NOMO-1 (cell line): Measurements from ENCODE around the gene CMIP.

Source experiments
- DNase-seq, 2 experiments: peaks; one replicate each; lab custom pipeline; 2025; ENCODE audit not compliant: unreplicated experiment in 2 of 2; lab: John Stamatoyannopoulos, UW

CMIP gene

DNA sequence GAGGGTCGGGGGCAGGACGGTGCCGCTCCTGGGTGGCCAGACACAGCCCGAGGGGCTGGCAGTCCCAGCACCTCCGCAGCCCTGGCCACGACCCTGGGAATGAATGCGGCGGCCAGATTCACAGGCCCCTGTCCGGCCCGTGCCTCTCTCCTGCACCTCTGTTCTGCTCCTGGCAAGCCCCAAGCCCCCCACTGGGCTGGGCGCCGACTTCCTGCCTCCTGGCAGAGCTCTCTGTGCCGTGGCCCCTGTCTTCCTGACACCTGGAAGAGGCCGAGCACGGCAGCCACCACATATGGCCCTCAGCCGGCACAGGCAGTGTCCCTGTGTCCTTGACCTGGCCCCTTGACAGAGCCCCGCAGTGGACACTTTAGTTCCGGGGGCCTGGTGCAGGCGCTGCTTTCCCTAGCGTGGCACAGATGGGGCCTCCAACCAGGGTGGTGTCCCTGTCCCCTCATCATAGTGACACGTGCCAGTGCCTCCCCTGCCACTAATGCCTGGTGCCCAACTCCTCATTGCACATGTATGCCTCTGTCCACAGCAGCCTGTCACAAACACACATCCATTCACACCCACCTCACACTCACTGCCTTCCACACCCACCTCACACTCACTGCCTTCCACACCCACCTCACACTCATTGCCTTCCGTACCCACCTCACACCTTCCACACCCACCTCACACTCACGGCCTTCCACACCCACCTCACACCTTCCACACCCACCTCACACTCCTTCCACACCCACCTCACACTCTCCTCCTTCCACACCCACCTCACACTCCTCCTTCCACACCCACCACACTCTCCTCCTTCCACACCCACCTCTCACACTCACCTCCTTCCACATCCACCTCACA is 223.9 kb downstream of the CMIP start:
- no peak for DNase-seq

DNA sequence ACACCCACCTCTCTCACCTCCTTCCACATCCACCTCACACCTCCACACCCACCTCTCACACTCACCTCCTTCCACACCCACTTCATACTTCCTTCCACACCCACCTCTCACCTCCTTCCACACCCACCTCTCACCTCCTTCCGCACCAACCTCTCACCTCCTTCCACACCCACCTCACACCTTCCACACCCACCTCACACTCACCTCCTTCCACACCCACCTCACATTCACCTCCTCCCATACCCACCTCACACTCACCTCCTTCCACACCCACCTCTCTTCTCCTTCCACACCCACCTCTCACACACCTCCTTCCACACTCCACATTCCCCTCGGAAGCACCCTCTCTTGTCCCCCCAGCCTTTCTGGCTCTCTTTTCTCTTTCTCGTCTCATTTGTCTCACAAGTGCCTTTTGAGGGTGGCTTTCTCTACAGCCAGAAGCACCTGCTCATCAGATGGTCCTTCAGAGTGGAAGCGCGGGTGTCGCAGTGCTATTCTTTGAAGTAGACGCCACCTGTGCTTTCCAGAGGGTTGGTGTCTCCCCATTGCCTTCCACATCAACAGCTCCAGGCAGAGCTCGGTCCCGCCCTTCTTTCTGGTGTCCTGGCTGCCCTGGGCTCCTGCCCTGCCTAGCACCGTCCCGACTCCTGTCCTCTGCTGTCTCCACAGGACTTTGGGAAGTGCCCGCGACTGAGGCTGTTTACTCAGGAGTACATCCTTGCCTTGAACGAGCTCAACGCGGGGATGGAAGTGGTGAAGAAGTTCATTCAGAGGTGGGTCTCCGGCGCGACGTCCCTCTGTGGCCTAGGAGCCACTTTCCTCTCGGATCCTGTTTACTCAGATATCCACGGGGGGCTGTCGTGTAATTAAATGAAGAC is 225.1 kb downstream of the CMIP start:
- no peak for DNase-seq

DNA sequence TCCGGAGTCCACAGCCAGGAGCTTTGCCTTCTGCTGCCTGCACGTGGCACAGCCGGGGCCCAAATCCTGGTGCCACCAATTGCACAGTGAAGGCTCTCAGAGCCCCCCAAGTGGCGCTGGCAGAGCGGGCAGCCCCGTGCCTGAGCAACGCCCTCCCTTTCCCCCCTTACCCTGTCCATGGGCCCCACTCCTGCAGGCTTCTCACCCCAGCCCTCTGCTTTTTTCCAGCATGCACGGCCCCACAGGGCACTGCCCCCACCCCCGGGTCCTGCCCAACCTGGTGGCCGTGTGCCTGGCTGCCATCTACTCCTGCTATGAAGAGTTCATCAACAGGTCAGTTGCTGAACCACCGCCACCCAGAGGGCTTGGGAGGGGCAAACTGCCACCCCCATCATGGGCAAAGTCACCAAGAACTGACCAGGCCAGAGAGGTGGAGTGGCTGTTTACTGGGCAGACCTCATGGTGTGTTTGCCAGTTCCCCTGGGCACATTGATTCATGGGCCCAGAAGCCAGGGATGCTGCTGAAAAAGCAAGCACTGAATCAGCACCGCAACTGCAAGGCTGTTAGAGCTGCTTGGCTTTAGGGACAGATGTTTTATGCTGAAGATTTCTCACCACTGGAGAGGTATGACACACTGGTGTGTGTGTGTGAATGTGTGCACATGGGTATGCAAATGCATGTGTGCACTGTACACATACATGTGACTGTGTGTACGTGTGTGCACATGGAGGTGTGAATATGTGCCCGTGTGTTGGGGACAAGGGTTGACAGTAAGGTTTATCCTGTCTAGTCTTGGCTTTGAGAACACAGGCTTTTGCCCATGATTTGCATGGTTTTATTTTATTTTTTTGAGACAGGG is 227.4 kb downstream of the CMIP start:
- no peak for DNase-seq

DNA sequence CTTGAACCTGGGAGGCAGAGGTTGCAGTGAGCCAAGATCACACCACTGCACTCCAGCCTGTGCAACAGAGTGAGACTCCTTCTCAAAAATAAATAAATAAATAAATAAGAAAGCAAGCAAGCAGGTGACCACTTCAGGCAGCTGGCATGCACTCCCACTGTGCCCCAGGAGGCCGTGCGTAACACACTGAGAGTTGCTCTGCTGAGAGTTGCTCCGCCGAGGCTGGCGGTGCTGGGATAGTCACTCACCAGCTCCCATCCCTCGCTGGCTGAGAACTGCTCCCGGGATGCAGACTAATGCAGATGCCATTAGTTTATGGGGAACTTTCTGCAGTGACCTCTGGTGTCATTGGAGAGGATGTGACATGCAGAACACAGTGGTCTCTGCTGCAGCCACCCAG is 228.8 kb downstream of the CMIP start:
- DNase-seq: no peak

DNA sequence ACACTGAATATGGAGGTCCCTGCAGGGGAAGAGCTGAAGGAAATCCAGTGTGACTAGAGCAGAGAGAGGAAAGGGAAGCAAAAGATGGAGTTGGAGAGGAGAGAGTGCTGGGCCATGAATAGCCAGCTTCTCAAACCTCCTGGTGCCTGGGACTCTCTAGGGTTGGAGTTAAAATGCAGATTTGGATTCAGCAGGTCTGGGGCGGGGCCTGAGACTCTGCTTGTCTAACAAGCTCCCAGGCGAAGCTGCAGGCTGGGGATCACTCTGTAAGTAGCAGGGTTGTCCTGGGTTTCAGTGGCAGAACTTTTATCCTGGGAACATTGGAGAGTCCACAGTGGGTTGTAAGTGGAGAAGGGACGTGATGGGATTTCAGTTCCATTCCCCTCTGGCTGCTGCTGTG is 231.1 kb downstream of the CMIP start:
- DNase-seq: no peak

DNA sequence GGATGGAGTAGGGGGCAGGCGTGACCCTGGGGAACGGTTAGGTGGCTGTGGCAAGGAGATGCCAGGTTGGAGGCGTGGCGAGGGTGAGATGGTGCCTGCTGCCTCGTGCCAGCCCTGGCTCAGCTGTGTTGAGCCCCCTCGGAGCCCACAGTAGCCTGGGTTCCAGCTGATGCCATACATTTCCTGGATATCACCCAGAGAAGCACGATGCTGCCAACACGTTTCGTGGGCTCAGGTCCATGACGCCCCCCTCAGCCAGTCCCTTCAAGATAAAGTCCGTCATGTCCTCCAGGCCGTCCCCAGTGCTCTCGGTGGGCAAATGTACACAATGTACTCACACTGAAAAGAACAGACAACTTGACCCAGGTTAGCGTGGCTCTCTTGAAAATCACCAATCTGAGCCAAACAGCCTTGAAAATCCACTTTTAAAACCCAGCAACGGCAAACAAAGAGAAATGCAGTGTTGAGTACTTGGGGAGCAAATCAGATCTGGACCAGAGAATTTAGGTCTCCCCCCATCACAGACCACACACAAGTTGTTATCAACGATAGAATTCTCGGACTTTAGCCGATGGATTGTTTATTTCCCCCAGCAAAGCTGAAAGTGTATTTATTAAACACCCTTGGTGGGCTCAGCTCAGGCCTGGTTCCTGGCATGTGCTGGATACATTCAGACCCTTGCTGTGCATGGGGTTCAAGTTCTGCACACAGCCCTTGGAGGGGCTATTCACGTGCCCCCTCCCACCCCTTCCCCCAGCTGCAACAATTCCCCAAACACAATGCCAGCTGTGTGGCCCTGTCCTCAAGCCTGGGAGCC is 231.7 kb downstream of the CMIP start:
- no peak for DNase-seq

DNA sequence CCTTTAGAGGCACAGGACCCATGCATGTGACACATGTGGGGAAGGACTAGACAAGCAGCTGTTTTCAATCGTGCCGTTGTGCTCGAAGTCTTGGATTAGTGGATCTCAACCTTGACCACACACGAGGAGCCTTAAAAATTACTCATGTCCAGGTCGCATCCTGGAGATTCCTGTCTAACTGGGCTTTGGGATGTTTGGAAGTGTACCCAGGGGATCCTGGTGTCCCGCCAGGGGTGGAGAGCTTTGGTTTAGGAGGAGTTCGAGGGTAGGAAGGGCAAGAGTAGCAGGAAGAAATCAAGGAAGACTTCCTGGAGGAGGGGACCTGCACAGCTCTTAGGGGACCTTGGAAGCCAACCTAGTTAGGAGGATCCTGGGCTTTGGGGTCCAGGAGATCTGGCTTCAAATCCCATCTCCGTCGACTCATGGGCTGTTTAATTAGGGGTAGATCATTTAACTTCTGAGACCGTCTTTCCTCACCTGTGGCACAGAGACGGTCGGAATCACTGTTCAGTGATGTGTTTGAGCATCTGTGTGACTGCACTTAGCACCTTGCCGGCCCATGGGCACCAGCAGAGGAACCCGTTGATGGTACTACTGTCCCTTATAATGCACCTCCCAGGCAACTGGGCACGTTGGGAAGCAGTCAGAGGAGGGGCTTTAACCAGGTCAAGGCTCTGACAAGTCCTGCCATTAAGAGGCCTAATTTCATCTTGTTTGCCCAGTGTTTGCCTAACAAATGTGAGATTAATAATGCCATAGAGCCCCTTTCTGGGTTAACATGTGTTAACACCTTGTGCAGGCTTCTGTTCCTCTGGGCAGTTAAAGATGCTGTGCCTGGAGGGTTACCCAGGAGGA is 232.5 kb downstream of the CMIP start:
- no peak for DNase-seq

DNA sequence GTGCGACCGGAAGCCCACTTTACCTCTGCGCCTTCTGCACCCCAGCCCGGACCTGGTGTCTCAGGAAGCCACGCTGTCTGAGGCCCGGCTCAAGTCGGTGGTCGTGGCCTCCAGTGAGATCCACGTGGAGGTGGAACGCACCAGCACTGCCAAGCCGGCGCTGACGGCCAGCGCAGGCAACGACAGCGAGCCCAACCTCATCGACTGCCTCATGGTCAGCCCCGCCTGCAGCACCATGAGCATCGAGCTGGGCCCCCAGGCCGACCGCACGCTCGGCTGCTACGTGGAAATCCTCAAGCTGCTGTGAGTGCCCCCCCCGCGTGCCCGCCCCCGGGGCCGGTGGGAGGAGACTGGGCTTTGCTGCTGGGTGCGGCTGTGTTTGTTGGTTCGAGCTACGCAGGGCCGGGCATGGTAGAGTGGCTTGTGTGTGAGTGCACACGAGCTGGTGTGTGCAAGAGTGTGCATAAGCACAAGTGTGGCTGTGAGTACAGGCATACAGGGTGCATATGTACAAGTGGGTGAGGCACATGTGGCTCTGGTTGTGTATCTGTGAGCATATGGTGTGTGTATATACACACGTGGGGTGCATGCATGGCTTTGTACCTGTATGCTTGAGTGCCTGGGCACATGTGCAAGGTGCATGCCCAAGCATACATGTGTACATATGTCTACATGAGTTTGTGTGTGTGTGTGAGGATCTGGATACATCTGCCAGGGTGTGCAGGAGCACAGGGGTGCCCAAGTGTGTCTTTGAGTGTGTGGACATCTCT is 233.9 kb downstream of the CMIP start:
- DNase-seq: no peak

DNA sequence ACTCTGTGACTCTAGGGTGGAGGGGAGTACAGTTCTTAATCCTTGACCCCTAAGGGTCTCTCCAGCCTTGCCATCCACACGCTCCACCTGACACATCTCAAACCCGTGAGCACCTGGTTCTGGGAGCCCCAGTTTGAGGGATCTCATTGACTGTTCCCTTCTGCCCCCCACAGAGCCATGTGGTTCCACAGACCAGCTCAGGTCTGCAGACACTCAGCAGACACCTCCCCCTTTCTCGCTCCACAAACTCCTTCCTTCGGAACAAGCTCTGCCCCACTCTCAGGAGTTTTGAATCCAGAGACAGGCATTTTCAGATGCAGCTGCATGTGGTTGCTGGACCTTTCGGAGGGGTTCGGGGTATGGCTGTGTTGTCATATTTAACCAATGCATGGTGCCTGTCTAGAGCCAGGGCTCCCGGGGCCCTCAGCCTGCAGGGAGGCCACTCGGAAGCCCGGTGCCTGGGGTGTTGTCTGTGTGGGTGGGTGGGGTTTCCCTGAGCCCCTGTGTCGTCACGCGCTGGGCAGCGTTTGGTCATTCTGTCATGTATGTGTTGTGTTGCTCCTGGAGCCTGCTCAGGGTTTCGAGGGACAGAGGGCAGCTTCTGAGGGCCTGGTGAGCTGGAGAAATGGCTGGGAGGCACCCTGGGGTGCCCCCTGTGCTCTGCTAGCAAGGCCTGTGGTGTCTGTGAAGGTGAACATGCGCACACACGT is 235.3 kb downstream of the CMIP start:
- DNase-seq: no peak

DNA sequence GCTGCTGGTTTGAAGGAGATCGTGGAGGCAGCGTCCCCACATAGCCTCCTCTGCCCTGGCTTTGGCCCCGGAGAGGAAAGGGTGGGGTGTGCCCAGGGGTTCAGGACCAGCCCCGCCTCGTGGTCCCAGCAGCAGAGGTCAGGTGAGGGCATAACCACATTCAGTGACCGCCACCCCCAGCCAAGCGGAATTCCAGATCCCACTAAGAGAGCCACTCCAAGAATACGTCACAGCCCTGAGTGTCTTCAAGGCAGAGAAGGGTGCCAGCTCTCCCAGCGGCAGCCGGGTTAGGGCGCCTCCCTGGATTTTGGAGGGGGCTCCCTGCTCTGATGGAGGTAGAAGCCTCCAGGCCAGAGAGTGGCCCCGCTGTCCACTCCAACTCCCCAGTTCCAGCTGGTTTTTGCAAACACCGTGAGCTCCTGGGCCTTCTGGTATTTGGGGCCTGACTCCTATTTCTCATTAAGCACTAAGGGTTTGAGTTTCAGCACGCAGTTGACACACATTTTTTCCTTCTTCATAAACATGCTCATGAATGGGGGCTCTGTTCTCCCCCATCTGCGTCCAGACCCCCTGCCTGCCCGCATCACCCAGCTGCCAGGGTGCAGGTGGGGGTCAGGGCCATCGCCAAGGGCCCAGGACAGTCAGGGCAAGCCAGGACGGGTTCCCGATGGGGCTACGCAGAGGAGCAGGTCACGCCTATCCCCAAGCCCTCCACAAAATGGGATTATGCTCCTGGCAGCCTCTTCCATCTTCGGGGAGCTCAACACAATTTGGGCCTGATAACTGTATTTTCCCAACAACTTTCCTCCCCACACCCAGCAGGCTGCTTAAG is 236.1 kb downstream of the CMIP start:
- no peak for DNase-seq

DNA sequence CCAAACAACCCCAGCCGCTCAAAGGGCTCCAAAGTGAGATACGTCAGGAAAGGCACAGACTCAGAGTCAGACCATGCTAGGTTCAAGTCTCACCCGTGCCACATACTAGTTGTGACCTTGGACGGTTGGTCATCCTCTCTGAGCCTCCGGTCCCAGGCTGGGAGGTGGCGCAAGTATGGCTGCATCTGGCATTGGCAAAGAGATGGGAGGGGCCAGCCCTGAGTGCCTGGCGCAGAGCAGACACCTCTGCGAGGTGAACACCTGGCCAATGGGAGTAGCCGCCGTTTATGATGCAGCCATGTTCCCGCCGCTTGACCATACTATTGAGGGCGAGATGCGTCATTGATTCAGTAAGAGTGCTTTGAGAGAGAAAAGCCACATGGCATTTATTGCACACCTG is 236.7 kb downstream of the CMIP start:
- no peak for DNase-seq

DNA sequence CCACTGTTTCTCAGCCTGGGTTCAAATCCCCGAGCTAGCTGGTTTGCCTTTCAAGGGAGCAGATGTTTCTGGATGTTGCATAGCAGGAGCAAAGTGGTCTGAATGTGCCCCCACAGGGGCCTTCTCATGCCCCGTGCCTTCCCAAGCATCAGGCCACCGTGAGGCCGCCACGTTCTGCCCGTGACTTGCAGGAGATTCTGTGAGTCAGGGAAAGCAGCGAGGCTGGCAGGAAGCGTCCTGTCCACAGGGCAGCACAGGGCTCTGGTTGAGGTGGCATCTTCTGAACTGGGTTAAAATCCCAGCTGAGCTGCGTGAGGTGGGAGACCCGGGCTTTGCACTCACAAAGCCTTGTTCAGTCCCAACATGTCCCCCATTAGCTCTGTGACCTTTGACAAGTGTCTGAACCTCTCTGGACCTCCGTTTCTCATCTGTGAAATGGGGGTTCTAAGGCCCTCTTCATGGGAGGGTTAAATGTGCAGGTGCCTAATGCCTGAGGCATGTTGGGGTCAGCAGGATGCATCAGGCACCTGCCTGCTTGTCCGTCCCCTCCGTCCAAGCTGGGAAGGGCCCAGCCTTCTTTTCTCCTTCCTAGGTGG is 239.7 kb downstream of the CMIP start:
- no peak for DNase-seq

DNA sequence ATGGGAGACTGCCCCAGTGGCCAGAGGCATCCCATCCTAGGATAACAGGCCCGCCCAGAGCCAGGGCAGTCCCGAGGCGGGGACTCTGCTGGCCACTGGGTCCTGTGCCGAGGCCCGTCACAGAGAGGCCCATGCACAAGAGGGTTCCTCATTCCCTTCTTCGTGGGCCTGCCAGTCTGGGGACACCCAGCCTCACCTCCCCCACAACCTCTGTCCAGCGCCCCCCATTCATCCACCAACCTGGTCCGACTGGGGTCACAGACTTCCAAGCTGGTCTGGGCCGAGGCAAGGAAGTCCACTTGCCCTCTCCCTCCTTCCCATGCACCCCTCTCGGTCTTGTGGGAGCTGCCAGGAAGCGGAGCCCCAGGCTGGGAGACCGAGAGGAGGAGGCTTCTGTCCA is 240.3 kb downstream of the CMIP start:
- no peak for DNase-seq

DNA sequence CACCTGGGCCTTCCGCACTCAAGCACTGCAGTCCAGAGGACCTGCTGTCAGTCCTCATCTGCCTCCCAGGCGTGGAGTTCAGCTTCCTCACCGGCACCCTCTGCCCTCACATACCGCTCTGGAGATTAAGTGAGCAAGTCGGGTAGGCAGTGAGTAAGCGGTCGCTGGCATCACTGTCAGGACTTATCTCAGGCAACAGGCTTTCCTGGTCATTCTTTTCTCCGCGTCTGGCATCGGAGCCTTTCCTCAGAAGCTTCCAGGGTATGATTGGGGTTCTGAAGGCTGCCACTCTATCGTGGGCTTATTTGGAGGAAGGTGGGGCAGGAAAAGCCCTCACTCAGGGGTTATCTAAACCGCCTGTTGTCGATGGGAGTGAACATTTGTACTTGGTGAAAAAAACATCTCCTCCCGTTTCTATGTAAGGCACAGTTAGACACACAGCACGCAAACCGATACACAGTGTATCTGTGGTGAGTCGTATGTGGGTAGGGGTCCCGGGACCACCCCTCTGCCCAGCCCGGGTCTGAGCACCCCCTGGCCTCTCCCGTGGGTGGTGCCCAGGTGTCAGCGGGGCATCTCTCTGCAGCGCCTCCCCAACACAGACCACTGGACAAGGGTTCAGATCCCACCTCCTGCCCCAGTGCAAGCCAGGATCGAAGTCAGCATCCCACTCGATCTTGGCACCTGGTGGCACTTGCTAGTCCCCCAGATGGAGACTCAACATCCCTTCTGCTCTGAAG is 242.0 kb downstream of the CMIP start:
- DNase-seq: no peak

DNA sequence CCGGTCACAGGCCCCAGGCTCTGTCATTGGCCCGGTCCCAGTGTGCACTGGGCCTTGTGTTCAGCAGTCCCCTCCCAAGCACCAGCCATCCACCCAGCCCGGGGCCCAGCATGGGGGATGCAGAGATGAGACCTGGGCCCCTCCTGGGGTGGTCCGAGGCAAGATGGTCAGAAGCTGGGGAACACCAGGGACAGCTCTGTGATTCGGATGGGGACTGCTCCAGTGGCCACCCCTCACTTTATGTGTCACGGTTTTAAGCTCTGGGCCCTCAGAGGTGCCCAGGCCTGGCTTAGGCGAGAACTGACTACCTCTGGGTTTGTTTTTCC is 242.5 kb downstream of the CMIP start:
- no peak for DNase-seq

DNA sequence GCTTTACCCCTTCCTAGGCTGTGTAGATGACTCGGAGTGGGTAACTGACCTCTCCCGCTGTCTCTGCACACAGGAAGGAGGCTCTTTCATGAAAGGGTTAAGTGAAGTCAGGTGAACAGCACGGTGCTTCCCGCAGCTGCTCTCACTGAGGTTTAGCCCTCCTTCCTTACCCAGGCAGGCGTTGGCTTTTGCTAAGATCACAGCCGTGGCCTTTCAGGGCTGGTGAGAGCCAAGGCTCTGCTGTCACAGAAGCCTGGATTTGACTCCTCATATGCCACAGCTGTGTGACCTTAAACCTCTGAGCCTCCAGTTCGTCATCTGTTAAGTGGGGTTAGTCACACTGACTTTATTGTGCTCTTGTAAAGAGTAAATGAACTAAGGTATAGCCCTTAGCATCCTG is 243.6 kb downstream of the CMIP start:
- DNase-seq: no peak
